Duodenal mucosa (tissue), 2 donors: Measurements from ENCODE around the gene UBA6.
"Not testable (repeated sequence)": the region's sequence is repeated elsewhere in the genome, so short reads cannot be mapped to it uniquely, and the experiment has no call there.

Experiments
- H3K27ac ChIP-seq: one replicate; pipeline ENCODE4 v1.7.0; 2013; ENCODE audit warnings: low read depth, low read length
- H3K27me3 ChIP-seq, 2 donors: one replicate each; pipeline ENCODE4 v1.7.0; 2013; ENCODE audit warnings: low read length in 2 of 2, control low read depth in 1 of 2; ENCODE audit not compliant: insufficient read depth in 2 of 2, control insufficient read depth in 1 of 2
- H3K36me3 ChIP-seq, 2 donors: one replicate each; pipeline ENCODE4 v1.7.0; 2013; ENCODE audit warnings: low read length in 2 of 2, control low read depth in 1 of 2; ENCODE audit not compliant: insufficient read depth in 2 of 2, control insufficient read depth in 1 of 2
- H3K4me1 ChIP-seq, 2 donors: one replicate each; pipeline ENCODE4 v1.7.0; 2013; ENCODE audit warnings: low read length in 2 of 2, control low read depth in 1 of 2; ENCODE audit not compliant: insufficient read depth in 2 of 2, control insufficient read depth in 1 of 2
- H3K4me3 ChIP-seq, 2 donors: one replicate each; pipeline ENCODE4 v1.7.0; 2013; ENCODE audit warnings: low read length in 2 of 2, low read depth in 1 of 2
- H3K9ac ChIP-seq, 2 donors: one replicate each; pipeline ENCODE4 v1.7.0; 2013; ENCODE audit warnings: low read length in 2 of 2, low read depth in 1 of 2
- H3K9me3 ChIP-seq, 2 donors: one replicate each; pipeline ENCODE4 v1.7.0; 2013; ENCODE audit warnings: low read length in 2 of 2, control low read depth in 1 of 2; ENCODE audit not compliant: control insufficient read depth in 1 of 2

Gene UBA6

GRCh38 chr4:67700738-67701516, at the start of gene UBA6:
Gene UBA6, minus strand, starts transcription at chr4:67701155. Its CDS starts 36 bp downstream, at chr4:67701119.
- Histone ChIP-seq H3K4me1 (peaks cover 0 to 12% of the 10 kb centered on the region in 2 donors), H3K27ac (peak within 1 kb of the TSS; percentile 89), H3K9me3 (no peaks in the 10 kb centered on the region), H3K4me3 (peak within 1 kb of the TSS; percentile 94 to 98), H3K27me3 (no peaks in the 10 kb centered on the region), H3K9ac (peak within 1 kb of the TSS; percentile 95 to 98), H3K36me3 (no peaks in the 10 kb centered on the region)

GRCh38 chr4:67750691-67751090, 49.7 kb upstream of the UBA6 start:
- H3K4me1 ChIP-seq, result no peaks in the 10 kb centered on the region
- no peaks in the 10 kb centered on the region for H3K36me3 ChIP-seq
- no peak overlapping the region for H3K27ac ChIP-seq
- no peak overlapping the region for H3K9ac ChIP-seq
- no peaks in the 10 kb centered on the region for H3K9me3 ChIP-seq
- H3K4me3 ChIP-seq, result no peak overlapping the region
- no peaks in the 10 kb centered on the region for H3K27me3 ChIP-seq

- Histone ChIP-seq H3K27ac (no peak overlapping the region), H3K9ac (no peak overlapping the region), H3K27me3 (no peaks in the 10 kb centered on the region), H3K9me3 (no peaks in the 10 kb centered on the region), H3K36me3 (no peaks in the 10 kb centered on the region), H3K4me1 (no peaks in the 10 kb centered on the region), H3K4me3 (no peak overlapping the region)
These were observed 48.3 kb upstream of the UBA6 start for GRCh38 chr4:67749286-67749685.

GRCh38 chr4:67746797-67747495, 46.0 kb upstream of the UBA6 start:
- Histone ChIP-seq H3K9ac (no peak overlapping the region), H3K4me1 (no peaks in the 10 kb centered on the region), H3K36me3 (no peaks in the 10 kb centered on the region), H3K27me3 (no peaks in the 10 kb centered on the region), H3K9me3 (no peaks in the 10 kb centered on the region), H3K27ac (no peak overlapping the region), H3K4me3 (no peak overlapping the region)

- H3K9ac ChIP-seq, result no peak overlapping the region
- no peak overlapping the region for H3K4me3 ChIP-seq
These were observed 43.8 kb upstream of the UBA6 start for GRCh38 chr4:67744561-67745283.

GRCh38 chr4:67743194-67743593, 42.2 kb upstream of the UBA6 start:
- Histone ChIP-seq H3K4me3 (no peak overlapping the region), H3K36me3 (no peaks in the 10 kb centered on the region), H3K9me3 (no peaks in the 10 kb centered on the region), H3K9ac (no peak overlapping the region), H3K4me1 (no peaks in the 10 kb centered on the region), H3K27ac (no peak overlapping the region), H3K27me3 (no peaks in the 10 kb centered on the region)

More at GRCh38 chr4:67744561-67745283, 43.8 kb upstream of the UBA6 start:
- H3K36me3 ChIP-seq, result no peaks in the 10 kb centered on the region
- H3K9me3 ChIP-seq, result no peaks in the 10 kb centered on the region
- no peaks in the 10 kb centered on the region for H3K27me3 ChIP-seq
- no peaks in the 10 kb centered on the region for H3K4me1 ChIP-seq
- no peak overlapping the region for H3K27ac ChIP-seq

- no peak overlapping the region for H3K27ac ChIP-seq
- H3K4me1 ChIP-seq, result no peaks in the 10 kb centered on the region
- no peak overlapping the region for H3K4me3 ChIP-seq
- no peak overlapping the region for H3K9ac ChIP-seq
- H3K36me3 ChIP-seq, result no peaks in the 10 kb centered on the region
- H3K27me3 ChIP-seq, result no peaks in the 10 kb centered on the region
- H3K9me3 ChIP-seq, result no peaks in the 10 kb centered on the region
These were observed 35.3 kb upstream of the UBA6 start for GRCh38 chr4:67736262-67736661.

- Histone ChIP-seq H3K27me3 (no peaks in the 10 kb centered on the region), H3K36me3 (no peaks in the 10 kb centered on the region), H3K4me3 (no peak overlapping the region), H3K9ac (no peak overlapping the region), H3K9me3 (no peaks in the 10 kb centered on the region), H3K27ac (no peak overlapping the region), H3K4me1 (no peaks in the 10 kb centered on the region)
These were observed 34.4 kb upstream of the UBA6 start for GRCh38 chr4:67735325-67735724.

GRCh38 chr4:67730511-67730910, 29.6 kb upstream of the UBA6 start:
- not testable (repeated sequence) for H3K27ac ChIP-seq, H3K9me3 ChIP-seq, H3K36me3 ChIP-seq

More at GRCh38 chr4:67730511-67730910, 29.6 kb upstream of the UBA6 start:
- H3K9ac ChIP-seq, H3K4me3 ChIP-seq, H3K4me1 ChIP-seq, H3K27me3 ChIP-seq: not testable (repeated sequence)
